ENCODE results near the gene HYAL3.

Gene HYAL3

GRCh38 chr3:50243543-50243895 lies 55.7 kb downstream of the HYAL3 start:
- TF ChIP-seq, protein P1, sequence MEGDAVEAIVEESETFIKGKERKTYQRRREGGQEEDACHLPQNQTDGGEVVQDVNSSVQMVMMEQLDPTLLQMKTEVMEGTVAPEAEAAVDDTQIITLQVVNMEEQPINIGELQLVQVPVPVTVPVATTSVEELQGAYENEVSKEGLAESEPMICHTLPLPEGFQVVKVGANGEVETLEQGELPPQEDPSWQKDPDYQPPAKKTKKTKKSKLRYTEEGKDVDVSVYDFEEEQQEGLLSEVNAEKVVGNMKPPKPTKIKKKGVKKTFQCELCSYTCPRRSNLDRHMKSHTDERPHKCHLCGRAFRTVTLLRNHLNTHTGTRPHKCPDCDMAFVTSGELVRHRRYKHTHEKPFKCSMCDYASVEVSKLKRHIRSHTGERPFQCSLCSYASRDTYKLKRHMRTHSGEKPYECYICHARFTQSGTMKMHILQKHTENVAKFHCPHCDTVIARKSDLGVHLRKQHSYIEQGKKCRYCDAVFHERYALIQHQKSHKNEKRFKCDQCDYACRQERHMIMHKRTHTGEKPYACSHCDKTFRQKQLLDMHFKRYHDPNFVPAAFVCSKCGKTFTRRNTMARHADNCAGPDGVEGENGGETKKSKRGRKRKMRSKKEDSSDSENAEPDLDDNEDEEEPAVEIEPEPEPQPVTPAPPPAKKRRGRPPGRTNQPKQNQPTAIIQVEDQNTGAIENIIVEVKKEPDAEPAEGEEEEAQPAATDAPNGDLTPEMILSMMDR (conservative IDR thresholded peaks at IDR 0.05; ENCODE audit: low read depth, low read length) = no peak
- no peak overlapping the region for H3K4me3 ChIP-seq (ENCODE audit: low read length)
- no peak for DNase-seq (ENCODE audit: low read depth)

DNA sequence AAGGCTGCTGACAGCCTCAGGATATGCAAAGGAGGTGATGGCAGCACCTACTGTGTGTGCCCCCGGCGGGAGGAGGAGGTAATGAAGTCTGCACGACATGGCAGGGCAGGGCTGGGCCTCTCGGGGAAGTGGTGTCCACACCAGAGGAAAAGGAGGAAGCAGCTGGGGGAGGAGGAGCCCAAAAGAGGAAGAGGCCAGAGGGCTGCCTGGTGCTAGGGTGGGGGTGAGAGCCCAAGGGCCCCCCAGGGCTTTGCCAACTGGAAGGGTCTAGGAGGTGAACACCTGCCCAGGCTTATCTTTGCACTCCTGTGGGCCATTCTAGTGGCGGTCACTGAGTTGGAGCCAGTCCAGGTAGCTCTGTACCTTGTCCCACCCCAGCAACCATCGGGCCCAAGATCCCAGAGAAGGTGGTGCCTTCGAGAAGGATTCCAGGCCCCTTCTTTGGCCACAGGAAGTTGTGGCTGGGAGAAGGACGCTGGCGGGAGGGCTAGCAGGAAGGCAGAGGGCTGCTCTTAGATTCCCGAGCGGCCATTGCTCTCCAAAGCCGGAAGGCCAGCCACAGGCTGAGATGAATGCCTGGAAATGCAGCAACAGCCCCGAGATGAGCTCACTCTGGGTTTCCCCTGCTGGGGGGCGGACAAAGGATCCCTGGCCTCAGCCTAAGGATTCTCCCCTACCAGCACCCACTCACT lies 56.2 kb downstream of the HYAL3 start:
- no peak for DNase-seq (ENCODE audit: low read depth)
- H3K4me3 ChIP-seq (ENCODE audit: low read length) = no peak overlapping the region
- TF ChIP-seq, protein P1 (conservative IDR thresholded peaks at IDR 0.05; ENCODE audit: low read depth, low read length) = no peak
